Loucy (cell line): Measurements from ENCODE around the gene CD8A.

ENCODE experiments used
- CTCF ChIP-seq: fragments of 200-600 bp; sonication (generic); conservative IDR thresholded peaks from 2 replicates; pipeline ENCODE4 v1.5.1; 2014; ENCODE audit warnings: mild to moderate bottlenecking, antibody characterized with exemption, low read length
- EZH2phosphoT487 ChIP-seq: fragments of 200-600 bp; IDR thresholded peaks from 2 replicates; pipeline ENCODE4 v1.6.1; 2018; ENCODE audit warnings: antibody characterized with exemption, mild to moderate bottlenecking, moderate library complexity, borderline replicate concordance

- TF ChIP-seq CTCF (no peak), EZH2phosphoT487 (no peak)
These were observed 10.3 kb upstream of the CD8A start for GRCh38 chr2:86800856-86801567.
